Stimulated activated CD8-positive, alpha-beta memory T cell treated with anti-CD3 and anti-CD28 coated beads, Interleukin-4, amount 100 ng/mL, for 1 hour (primary cell): ENCODE results near the gene PRRC1.
"Not testable (repeated sequence)": the region's sequence is repeated elsewhere in the genome, so short reads cannot be mapped to it uniquely, and the experiment has no call there.

Experiments used
- DNase-seq, 2 donors: peaks; one replicate each; pipeline ENCODE4 v3.0.0-alpha.2; 2020; ENCODE audit warnings: low read depth in 2 of 2, low spot score in 1 of 2

The PRRC1 gene

GRCh38 chr5:127540553-127540952, 23.1 kb downstream of the PRRC1 start:
- DNase-seq, result not testable (repeated sequence)

GRCh38 chr5:127545249-127545648, 27.8 kb downstream of the PRRC1 start:
- DNase-seq, result not testable (repeated sequence)

- DNase-seq, result no peak
Observed at GRCh38 chr5:127549551-127549950, 32.1 kb downstream of the PRRC1 start.

GRCh38 chr5:127550652-127551409, 33.4 kb downstream of the PRRC1 start:
- no peak for DNase-seq

DNA sequence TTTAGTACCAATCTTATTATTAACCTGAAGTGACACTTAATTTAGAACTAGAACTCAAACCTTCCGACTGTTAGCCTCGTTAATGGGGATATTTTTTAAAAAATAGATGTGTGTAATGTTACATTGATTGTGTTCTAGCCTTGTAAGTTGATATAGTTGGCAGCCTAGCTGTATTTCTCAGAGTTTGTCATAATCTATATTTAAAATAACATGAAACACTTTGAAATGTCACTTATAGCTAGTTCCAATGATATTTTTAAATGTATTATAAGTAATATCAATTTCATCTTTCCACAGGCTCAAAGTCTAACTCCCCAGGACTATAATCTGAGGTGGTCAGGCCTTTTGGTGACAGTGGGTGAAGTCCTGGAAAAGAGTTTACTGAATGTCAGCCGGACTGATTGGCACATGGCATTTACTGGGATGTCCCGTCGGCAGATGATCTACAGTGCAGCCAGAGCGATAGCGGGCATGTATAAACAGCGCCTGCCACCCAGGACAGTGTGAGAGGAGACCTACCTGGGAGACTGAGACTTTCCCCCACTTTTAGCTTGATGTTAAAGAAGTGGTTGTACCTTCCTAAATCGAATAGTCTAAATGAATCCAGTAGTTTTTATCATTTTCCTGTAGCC, 34.1 kb downstream of the PRRC1 start:
- no peak for DNase-seq

GRCh38 chr5:127555826-127556225, 38.4 kb downstream of the PRRC1 start:
- no peak for DNase-seq

DNA sequence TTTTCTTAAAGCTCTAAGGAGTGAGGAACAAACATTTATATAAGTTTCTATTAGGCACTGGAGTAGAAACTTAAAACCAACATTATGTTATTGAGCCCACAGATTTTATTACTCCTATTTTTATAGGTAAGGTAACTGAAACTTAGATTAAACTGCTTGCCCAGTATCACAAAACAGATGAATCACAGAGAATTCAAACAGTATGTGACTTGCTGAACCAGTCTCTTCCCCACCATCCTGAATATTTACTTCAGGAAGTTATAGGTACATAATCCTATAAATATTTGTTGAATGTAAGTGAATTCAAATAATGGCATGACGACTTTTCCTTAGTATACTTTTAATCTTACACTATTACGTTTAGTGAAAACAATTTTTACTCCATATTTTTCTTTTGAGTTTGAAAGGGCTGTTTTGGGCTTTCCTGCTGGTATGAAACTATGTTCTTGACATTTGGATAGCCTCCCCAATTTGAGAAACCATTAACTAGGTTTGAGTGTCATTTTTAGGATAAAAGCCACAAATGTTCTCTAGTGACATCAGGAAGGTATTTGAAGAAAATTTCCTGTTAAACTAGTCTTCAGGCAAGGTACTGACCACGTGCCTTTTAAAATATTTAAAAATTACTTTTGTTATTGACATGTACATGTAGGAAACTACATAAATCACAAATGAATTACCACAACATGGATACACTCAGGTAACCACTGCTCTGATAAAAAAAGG, 39.3 kb downstream of the PRRC1 start:
- DNase-seq, result no peak

DNA sequence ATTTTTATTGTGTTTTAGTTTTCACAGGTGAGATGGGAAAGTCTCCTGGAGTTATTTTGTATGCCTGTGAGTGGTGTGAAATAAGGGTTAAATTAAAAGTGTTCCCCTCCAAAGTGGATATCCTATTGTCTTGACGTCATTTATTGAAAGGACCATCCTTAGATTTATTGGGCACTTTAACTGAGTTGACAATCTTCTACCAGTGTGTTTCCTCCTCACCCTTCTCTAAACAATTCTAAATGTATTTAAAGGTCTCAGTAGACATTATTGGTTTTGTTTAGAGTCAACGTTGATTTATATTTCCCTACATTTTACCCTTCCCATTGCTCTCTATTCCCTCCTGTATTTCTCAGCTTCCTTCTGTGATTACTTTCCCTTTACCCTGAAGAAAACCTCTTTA, 40.8 kb downstream of the PRRC1 start:
- no peak for DNase-seq

- no peak for DNase-seq
Observed at GRCh38 chr5:127561254-127561653, 43.8 kb downstream of the PRRC1 start.

GRCh38 chr5:127562252-127562651, 44.8 kb downstream of the PRRC1 start:
- no peak for DNase-seq

DNA sequence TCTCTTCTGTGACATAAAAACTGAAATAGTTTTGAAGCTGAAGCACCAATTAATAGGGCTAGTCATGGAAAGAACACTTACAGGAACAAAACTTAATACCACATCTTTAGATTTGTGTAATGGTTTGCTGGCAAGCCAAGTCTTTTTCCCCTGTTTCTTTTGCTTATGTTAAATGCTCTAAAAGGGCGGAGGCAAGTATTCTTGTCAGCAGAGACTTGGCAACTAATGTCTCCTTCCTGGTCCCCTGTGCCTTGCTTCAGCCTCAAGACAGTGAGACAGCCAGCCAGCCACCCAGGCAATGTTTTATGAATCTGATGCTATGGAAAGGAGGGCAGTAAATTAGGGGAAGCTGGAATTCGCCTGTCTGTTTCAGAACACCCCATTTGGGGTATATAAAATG, 45.7 kb downstream of the PRRC1 start:
- DNase-seq, result no peak

GRCh38 chr5:127564002-127564769, 46.7 kb downstream of the PRRC1 start:
- DNase-seq, result peak in 1 of 2 donors; percentile 26

DNA sequence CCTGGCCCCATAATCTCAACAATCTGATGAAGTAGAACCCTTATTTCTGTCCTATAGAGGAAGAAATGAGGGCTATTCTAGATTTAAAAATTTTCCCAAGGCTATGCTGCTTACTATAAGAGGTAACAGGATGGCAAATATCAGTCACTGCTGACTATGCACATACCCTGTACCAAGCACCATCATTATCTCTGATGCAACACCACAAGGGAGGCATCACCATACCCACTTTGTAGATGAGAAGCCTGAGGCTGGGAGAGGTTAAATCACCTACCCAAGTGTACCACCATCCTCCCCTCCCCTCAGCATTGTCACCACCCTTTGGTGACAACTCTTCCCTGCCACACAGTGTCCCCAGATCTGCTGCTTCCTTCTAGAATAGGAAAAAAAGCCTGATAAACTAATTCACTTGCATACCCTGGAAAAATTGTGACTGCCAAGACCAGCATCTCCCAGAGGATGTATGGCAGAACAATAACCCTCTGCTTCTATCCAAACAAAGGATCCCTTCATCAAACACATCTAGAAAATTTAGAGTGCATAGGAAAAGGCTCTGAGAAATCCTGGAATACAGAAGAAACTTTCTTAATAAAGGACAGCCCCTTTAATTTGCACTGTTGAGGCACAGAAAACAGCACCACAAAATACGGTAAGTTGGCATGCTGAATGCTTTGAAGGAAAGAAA, 48.3 kb downstream of the PRRC1 start:
- no peak for DNase-seq

DNA sequence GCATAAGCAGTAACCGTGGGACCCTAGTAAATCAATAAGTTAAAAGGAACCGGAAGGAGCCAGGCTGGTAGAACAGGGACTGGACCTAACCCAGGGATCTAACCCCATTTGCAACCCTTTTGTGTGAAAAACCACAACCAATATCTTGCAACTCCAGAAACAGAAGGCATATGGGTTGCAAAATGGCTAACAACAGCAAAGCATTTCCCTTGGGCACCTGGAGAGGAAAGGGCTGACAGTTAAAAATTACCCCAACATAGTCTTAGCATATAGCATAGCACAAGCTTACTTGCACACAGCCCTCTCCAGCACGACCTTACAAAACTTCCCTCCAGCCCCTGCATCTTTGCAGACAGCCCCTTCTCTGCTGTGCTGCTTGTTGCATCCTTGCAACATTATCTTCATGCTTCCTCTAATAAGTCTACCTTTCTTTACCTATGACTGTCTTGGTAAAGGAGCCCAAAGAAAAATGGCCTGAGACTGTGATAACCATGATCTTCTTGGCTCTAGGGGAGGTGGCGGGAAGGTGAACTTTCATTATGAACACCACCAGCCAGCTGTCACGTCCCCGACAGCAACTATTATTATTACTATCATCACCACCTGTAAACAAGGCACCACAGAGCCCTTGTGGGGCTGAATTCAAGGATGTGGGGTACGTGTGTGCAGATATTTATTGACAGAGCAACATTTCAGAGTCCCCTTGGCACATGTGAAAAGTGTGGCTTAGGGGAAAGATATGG, 49.8 kb downstream of the PRRC1 start:
- DNase-seq, result no peak

DNA sequence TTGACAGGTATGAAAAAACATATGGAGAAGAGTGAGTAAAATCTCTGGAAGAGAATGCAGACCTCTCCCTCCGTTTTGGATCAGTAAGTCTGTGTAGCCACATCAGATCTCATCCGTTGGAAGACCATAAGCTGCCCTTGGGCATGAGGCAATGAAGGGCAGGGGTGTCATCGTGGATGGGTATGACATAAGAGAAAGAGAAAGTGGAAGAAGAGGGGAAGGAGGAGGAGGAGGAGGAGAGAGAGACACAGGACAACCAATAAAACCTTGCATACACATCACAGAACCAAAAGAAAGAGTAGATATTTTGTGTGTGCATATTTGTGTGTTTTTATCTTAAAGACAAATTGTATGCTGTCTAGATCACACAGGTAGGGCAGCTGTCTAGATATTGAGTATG, 50.7 kb downstream of the PRRC1 start:
- no peak for DNase-seq

DNA sequence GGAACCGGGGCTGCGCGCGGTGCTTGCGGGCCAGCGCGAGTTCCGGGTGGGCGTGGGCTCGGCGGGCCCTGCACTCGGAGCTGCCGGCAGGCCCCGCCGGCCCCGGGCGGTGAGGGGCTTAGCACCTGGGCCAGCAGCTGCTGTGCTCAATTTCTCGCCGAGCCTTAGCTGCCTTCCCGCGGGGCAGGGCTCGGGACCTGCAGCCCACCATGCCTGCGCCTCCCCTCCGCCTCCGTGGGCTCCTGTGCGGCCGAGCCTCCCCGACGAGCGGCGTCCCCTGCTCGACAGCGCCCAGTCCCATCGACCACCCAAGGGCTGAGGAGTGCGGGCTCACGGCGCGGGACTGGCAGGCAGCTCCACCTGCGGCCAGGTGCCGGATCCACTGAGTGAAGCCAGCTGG, 52.0 kb downstream of the PRRC1 start:
- not testable (repeated sequence) for DNase-seq

DNA sequence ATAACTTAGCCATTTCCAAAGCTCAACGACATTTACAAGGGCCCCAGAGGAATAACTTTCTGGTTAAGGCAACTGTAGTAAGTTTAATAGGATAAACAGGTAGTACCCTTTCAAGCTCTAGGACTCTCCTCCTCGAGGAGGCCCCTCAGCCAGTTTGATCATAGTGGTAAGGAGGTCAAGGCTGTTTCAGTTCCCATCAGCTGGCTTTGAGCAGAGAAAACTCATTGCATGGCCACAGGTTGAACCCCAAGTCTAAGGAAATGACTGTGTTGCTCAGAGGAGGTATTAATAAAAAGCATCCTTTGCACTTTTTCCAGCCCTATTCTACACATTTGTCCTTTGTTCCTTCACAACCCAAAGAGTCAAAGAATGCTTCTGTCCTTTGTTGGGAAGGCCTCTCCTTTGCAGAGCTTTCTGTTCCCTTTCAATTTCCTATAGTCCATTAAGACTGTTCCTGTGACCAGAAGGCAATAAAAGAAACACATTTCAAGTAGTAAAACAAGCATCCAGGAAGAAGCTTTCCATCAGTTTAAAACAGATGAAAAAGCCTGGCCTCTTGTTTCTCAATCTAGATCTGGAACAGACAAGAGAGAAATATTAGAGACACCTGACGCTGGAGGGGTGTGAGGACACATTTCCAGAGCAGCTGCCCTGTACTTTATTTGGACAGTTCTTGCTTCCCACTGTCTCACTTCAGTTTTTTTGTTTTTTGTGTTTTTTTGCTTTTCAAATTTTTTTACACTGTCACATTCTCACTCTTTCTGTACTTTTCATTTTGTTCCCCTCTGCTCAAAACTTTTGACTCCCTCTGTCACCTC, 54.1 kb downstream of the PRRC1 start:
- no peak for DNase-seq

DNA sequence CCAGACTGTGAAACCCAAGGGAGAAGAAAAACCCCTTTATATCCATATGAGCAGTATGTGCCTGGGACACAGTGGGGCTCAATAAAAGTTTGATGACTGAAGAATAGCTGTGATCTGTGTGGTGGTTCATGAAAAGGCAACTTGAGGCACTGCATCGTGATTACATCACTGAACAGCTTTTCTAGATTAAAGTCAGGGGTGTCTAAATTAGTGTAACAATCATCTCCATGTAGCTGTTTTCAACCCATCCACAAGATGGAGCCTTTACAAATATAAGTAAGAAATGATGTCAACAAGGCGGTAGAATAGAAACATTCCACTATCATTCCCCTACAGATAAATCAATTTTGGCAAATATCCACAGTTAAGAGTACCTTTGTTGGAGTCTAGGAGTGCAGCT, 55.5 kb downstream of the PRRC1 start:
- DNase-seq, result no peak
